Stimulated activated CD8-positive, alpha-beta memory T cell treated with anti-CD3 and anti-CD28 coated beads, Interleukin-15, amount 100 ng/mL, for 48 hours (primary cell): ENCODE results near the gene TNFRSF18.
"Not testable (repeated sequence)": the region's sequence is repeated elsewhere in the genome, so short reads cannot be mapped to it uniquely, and the experiment has no call there.

Source experiments
- DNase-seq, 2 donors: peaks; one replicate each; pipeline ENCODE4 v3.0.0-alpha.2; 2020; ENCODE audit warnings: low read depth in 2 of 2

The TNFRSF18 gene

DNA sequence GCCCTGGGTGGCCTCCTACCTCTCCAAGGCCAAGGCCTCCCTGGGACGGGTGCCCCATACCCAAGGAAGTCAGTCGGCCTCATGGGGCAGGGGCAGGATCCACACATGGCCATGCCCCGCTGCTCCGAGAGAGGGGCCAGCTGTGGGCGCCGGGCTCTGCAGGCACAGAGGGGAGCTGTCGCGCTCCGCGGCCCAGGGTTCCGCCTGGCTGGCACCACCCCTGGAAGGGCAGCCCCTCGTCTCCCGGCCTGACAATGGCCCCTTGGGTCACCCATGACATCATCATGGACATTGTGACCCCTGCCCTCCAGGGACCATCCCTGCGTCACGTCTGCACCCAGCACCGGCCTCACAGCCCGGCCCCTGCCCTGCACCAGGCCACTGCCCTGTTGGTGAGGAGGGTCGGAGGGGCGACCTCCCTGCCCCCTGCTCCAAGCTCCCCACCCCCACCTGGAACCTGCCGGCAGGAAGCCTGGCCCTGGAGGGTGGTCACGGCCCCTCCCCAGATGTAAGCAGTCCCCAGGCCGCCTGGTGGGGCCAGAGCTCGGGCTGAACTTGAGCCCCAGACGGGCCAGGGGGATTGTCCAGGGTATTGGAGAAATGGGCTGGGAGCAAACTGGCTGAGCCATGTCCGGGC is 26.9 kb downstream of the TNFRSF18 start:
- DNase-seq, result no peak

DNA sequence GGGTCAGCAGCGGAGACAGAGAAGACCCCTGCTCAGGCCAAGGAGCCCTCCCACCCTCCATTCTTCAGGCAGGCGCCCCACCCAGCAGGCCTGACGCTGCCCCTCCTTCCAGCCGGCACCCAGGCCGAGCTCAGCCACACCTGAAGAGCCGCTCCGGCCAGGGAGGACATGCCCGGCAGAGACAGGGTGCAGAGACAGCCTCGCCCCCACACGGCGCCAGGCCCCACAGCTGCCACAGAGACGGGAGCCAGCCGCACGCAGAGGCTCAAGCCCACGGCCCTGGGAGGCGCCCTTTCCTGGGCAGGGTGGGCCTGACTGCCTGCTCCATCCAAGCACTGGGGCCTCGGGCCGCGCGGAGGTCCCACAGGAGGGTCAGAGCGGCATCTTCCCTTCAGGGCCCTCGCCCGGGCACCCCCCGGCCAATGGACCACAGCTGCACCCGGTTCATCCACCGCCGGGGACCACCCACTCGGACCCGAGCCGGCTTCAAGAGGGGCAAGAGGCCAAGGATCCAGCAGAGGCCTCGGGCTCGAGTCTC is 27.5 kb downstream of the TNFRSF18 start:
- DNase-seq, result no peak

DNA sequence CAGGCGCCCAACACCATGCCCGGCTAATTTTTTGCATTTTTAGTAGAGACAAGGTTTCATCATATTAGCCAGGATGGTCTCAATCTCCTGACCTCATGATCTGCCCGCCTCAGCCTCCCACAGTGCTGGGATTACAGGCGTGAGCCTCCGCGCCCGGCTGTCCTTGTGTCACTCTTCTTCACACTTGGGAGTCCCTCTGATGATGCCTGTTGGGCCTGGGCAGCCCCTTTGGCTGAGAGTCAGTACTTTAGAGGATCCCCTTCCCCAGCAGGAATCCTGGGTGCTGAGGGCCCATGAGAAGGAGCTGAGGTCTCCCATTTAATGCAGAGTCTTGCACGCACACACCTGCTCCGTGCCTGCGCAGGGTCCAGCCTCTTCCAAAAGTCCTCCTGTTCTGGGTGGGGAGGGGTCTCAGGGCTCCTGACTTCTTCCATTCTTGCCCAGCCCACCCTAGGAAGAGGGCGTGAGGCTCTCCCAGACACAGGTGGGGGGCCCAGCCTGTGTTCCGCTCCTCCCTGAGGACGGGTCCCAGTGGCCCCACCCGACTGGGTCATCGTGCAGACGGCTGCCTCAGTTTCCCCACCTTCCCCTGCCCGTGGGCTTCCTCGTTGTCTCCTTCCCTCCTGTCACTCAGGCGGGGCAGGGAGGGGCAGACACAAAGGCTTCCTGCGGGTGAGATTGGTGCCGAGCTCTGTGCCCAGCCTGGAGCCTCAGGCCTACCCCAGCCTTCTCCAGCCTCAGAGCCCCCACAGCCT is 28.8 kb downstream of the TNFRSF18 start:
- DNase-seq, result no peak

DNA sequence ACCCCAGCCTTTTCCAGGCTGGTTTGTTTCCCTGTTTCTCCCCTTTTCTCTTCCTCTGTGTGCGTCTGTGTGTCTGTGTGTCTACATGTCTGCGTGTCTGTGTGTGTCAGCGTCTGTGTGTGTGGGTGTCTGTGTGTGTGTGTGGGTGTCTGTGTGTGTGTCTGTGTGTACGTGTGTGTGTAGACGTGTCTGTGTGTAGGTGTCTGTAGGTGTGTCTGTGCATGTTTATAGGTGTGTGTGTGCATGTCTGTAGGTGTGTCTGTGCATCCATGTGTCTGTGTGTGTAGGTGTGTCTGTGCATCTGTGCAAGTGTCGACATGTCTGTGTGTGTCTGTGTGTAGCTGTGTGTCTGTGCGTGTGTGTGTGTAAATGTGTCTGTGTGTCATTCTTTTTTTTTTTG is 29.5 kb downstream of the TNFRSF18 start:
- DNase-seq, result no peak

DNA sequence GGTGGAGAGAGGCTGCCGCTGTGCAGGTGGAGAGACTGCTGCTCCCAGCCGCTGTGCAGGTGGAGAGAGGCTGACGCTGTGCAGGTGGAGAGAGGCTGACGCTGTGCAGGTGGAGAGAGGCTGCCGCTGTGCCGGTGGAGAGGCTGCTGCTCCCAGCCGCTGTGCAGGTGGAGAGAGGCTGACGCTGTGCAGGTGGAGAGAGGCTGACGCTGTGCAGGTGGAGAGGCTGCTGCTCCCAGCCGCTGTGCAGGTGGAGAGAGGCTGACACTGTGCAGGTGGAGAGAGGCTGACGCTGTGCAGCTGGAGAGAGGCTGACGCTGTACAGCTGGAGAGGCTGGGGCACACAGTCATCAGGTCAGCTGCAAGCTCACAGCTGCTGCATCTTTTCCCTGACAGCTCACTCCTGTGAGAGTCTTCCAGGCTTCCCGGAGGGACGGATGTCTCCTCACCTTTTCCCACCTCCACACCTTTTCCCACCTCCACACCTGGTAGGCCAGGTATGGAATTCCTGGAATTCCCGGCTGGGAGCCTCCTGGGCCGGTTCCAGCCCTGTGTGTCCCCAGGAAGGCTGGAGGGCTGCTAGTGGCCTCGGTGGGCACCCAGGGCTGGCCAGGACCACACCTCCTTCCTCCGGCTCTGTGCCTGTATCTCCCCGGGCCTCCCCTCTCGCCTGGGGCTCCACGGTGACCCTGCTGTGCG is 30.2 kb downstream of the TNFRSF18 start:
- DNase-seq, result not testable (repeated sequence)

DNA sequence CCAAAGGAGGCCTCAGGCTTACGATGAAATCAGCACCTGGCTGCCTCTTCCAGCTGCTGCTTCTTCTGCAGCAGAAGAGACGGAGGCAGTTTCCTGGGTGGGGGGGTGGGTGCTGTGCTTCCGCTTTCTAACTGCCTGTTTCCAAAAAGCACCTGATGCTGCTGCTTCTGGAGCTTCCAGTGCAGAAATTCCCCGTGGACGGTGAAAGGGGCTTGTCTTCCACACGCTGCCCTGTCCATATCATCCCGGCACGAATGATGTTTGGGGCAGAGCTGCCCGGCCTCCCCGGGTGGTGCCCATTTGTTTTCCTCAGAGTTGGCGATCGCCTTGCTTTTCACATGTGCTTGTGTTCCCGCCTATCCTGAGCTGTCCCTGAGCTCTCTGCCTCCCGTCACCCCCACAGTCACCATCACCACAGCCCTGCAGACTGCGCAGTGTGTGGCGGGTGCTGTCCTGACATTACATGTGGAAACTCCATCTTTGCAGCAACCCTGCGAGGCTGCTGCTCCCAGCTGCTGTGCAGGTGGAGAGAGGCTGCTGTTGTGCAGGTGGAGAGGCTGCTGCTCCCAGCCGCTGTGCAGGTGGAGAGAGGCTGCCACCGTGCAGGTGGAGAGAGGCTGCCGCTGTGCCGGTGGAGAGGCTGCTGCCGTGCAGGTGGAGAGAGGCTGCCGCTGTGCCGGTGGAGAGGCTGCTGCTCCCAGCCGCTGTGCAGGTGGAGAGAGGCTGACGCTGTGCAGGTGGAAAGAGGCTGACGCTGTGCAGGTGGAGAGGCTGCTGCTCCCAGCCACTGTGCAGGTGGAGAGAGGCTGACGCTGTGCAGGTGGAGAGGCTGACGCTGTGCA is 30.9 kb downstream of the TNFRSF18 start:
- no peak for DNase-seq

DNA sequence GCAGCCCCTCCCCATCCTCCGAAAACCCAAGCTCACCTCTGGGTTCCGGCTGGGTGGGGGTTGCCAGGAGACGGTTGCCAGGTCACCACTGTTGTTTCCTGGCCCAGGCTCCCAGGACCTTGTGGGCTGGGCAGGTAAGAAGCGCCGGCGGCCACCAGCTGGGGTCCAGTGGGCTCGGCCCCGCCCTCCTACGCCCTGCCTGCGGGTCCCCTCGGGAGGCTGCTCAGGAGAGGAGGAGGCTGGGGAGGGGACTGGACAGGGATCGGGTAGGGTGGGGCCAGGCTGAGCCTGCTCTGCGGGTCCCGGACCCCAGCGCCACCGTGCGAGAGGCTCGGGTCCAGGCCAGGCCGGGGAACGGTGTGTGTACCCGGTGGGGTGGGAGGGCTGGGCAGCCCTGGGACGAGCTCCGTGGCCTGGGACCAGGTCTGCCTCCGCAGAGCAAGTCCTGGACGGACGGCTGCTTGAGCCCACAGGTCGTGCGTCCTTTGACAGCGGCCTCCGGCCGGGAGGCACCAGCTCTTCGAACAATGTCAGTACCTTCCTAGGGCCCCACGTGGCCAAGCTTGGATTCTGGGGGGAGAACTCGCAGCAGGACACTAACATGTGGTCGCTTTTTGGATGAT is 32.5 kb downstream of the TNFRSF18 start, which contains the start of gene TTLL10:
TSS of gene TTLL10 (plus strand) at position 88 of the 623 bp plus-strand sequence. CDS start 5,336 bp downstream, outside the sequence.
- no peak for DNase-seq

DNA sequence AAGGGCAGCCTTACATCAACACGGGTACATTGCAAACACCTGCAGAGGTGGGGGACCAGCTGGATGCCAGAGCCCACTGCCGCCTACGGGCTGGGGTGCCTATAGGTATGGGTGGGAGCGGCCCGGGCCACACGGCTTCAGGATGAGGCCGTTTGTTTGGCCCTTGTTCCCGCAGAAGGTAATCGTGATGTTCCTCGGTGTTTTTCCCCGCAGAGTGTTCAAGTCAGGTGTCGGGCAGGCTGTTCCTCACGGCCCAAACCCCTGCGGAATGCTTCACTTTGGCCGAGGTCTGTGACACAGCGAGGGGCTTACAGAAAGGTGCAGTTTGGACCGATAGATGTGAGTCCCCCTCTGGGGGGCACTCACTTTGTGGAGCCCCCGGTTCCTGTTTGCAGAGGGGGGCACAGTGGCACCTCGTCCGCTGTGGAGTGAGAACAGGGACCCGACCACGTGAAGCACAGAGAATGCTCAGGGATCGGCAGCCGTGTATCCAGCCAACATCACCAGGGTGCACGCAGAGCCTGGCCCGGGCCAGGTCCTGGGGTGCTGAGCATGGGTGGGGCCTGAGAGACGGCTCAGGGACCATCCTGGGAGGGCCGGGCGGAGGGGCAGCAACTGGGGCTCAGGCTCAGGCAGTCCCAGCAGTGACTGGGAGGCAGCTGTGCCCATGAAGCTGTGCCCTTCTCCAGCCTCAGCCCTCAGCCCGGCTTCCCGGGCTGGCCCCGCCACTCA is 33.2 kb downstream of the TNFRSF18 start:
- no peak for DNase-seq

DNA sequence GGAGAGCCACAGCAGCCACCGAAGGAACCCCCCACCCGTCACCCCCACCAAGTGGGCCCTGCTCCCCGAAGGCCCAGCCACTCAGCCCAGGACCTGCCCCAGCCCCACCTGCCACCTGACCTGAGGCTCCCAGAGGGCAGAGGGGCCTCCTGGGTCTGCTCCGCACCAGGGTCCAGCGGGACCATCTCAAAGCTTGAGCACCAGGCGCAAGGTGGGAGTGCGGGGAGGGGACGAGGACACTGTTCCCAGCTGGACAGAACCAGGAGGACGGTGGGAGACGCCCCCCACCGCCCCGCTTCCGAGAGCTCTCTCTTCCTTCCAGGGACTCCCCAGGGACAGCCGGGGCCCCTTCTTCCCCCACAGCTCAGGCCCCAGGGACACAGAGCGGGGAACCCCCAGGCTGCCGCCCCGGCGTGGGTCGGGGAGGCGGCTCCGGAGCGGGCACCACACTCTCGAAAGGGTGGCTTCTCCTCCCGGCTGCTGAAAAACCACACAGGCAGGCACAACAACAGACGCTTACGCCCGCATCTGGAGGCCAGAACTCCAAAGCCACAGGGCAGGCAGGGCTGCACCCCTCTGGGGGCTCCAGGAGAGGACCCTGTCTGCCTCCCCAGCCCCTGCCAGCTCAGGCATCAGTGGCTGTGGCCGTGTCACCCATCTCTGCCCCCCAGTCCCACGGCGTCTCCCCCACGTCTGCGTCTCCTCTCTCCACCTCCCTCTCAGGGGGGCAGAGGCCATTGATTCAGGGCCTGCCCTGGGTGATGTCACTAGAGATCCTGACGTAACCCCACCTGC is 34.6 kb downstream of the TNFRSF18 start:
- DNase-seq, result peak in 1 of 2 donors; percentile 36

DNA sequence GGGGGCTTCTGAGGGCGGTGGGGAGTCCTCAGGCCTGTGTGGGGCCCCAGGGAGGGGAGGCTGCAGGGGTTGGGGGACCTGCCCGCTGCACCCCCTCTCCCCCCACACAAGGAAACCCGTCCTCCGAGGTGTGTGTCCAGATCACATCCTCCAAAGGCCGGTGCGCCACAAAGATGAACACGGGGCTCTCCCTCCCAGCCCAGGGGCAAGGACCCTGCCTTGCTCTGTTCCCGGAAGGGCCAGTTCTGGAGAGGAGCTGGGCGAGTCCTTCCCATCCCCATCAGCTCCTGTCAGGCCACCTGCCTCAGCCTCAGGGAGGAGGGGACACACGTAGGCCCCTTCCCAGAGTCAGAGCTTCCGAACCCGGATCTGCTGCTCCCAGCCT is 35.2 kb downstream of the TNFRSF18 start:
- no peak for DNase-seq

DNA sequence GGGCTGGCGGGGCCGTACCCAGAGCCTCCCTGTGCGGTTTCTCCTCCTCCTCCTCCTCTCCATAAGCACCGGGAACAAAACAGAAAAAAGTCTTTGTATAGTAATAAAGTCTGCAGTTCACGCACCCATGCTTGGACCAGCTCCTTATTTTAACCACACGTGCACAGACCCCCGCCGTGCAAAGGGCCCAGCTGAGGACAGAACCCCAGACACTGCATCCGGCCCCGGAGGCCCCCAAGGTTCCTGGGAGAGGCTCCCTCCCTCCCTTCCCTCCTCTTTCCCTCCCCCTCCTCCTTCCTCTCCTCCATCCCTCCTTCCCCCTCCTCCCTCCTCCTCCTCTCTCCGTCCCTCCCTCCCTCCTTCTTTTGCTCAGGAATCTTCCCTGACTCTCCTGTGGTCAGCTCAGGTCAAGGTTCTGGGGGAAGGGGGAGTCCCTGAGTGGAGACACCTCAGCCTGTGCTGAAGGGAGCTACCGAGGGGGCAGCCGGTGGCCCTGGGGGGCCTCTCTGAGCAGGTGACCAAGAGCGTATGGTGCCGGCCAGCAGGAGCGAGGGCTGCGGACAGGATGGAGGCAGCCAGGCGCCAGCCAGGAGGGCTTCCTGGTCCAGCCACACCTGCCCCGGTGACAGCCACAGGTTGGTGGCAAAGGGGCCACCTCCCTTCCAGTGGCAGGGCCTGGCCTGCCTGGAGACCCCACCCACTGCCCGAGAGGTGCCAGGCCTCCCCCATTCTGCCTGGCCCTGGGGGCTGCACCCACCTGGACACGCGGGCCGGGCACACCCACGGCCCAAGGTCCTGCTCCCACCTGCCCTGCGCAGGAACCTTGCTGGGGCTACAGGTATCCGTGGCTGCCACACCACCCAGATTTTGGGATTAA is 35.9 kb downstream of the TNFRSF18 start:
- DNase-seq, result no peak

DNA sequence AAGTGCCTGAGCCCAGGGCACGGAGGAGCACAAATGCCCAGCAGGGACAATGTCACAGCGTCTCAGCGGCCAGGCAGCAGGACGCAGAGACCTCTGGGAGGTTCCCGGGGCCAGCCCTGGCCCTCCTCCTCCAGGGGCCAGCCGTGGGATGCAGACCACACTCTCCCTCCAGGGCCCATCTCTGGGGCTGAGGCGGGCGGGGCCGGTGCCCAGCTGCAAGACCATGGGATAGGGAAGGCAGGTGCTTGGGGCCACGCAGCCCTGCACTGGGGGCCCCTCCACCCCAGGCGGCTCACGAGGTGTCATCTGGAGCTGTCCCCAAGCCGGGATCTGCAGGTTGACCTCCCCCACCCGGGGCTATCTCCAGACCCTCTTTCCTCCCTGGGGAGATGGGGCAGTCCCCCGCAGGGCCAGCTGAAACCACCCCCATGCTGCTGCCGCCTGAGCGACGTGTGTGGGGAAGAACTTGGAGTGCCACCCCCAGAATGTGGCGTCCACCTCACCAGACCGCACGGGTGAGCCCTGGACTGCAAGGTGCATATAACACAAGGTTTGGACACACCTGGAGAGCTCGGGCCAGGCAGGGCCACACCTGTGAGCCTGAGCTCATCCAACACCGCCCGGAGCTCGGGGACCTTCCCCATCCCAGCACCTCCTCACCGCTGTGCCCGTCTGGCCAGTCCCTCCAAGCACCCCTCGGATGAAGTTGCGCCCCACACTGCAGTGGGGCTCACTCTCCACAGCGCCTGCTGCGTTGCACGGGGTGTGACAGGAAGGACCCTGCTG is 36.8 kb downstream of the TNFRSF18 start:
- no peak for DNase-seq

DNA sequence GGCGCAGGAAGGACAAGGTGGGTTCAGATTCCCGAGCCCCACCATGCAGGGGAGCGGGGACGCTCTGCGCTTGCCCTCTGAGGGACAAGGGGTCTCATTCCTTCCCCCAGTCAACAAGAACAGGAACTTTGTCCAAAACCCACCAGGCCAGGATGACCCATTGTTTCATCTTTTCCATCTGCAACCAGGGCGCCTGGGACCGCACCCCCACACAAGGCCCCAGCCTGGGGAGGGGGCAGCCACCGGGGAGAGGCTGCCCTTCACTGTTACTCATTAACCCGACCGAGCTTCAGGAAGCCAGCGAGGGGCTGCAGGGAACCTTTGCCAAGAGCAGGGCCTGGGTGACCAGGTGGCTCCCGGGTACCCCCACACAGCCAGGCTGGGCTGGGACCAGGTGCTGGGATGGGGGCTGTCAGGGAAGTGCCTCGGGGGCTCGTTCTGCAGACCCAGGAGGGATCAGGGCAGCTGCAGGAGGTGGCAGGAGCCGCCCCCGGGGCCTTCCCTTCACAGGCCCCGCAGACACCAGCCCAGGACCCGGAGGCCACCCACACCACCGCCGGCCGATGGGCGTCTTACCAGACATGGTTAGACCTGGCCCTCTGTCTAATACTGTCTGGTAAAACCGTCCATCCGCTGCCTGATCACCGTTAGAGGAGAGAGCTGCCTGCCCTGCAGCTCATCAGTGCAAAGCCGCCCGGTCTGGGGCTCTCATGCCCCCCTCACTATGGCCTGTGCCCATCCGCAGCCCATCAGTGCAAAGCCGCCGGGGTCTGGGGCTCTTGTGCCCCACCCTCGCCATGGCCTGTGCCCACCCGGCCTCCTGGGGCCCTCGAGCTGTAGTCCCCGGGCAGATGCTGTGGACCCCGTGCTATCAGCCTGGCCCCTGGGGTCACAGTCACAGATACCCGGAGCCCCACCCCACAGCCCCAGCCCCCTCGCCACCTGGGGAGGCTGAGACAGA is 37.7 kb downstream of the TNFRSF18 start:
- no peak for DNase-seq

DNA sequence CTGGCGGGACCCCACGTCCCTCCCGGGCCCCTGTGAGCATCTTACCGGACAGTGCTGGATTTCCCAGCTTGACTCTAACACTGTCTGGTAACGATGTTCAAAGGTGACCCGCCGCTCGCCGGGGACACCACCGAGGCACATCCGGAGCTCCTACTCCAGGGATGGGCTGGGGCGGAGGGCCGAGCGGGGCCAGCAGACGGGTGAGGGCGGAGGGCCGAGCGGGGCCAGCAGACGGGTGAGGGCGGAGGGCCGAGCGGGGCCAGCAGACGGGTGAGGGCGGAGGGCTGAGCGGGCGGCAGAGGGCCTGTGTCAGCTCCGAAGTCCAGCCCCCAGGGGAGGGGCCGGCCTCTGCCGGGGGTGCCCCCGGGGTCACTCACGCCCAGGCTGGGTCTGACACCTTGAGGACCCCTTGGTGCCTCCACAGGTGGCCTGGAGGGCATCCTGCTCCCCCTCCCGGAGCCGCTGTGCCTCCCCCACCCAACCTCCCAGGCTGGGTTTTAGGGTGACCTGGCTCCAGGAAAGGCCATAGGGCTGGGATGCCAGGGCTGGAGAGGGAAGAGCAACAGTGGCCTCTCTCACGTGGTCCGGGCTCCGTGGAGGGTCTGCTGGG is 38.4 kb downstream of the TNFRSF18 start:
- DNase-seq, result no peak

DNA sequence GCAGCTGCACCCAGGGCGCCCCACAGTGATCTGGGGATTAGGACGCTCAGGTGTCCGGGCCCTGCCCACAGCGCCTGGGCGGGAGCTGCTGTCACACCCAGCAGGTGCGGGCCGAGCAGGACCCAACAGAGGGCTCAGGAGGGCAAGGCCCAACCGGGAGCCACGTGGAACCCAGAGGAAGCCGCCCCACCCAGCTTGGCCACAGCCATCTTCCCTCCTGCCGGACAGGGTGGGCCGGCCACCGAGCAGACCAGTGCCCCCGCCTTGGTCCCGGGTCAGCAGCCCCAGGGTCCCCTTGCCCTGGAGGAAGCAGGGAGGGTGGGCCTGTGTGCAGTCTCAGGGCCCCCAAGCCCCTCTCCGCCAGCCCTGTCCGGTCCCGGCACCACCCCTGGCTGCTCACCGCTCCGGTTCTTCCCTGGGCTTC is 39.0 kb downstream of the TNFRSF18 start:
- DNase-seq, result no peak
